Fibroblast of skin of left biceps (primary cell): Measurements from ENCODE around the gene SLC2A4RG.

Source experiments
- DNase-seq, 2 experiments: peaks; one replicate each; pipeline ENCODE4 v3.0.0-alpha.2; 2013; ENCODE audit warnings: low read depth in 2 of 2

Gene SLC2A4RG

GRCh38 chr20:63777614-63778013 is 38.0 kb downstream of the SLC2A4RG start:
- DNase-seq = no peak

GRCh38 chr20:63778034-63778752 is 38.6 kb downstream of the SLC2A4RG start:
- no peak for DNase-seq

GRCh38 chr20:63778857-63779256 is 39.3 kb downstream of the SLC2A4RG start:
- DNase-seq = no peak

GRCh38 chr20:63781181-63781580 is 41.6 kb downstream of the SLC2A4RG start:
- no peak for DNase-seq

GRCh38 chr20:63782051-63782471 is 42.5 kb downstream of the SLC2A4RG start:
- no peak for DNase-seq

- no peak for DNase-seq
Observed at GRCh38 chr20:63782521-63782971, 43.0 kb downstream of the SLC2A4RG start.

GRCh38 chr20:63783970-63784369 is 44.4 kb downstream of the SLC2A4RG start:
- no peak for DNase-seq

GRCh38 chr20:63785691-63786131 is 46.1 kb downstream of the SLC2A4RG start:
- no peak for DNase-seq

GRCh38 chr20:63787302-63787701 is 47.7 kb downstream of the SLC2A4RG start:
- DNase-seq = no peak

- DNase-seq = no peak
Observed at GRCh38 chr20:63787749-63788148, 48.2 kb downstream of the SLC2A4RG start.

GRCh38 chr20:63789836-63790571 is 50.4 kb downstream of the SLC2A4RG start:
- no peak for DNase-seq

GRCh38 chr20:63790572-63791168 is 51.1 kb downstream of the SLC2A4RG start:
- no peak for DNase-seq

- no peak for DNase-seq
Observed at GRCh38 chr20:63791497-63792156, 52.1 kb downstream of the SLC2A4RG start.

GRCh38 chr20:63792866-63793265 is 53.3 kb downstream of the SLC2A4RG start:
- no peak for DNase-seq
